Trophoblast cell (in vitro differentiated cells and primary cell): ENCODE data around the gene APRT.
A peak's percentile ranks its signal among the peaks of the same experiment; 100 is the strongest.

Source experiments
- DNase-seq, 2 donors: peaks; one replicate each; pipeline ENCODE4 v3.0.0-alpha.2; 2016
- H2AFZ ChIP-seq: 2 replicates; pipeline ENCODE4 v1.6.1; 2013; ENCODE audit warnings: low read length, moderate library complexity, mild to moderate bottlenecking; ENCODE audit not compliant: insufficient read depth, poor library complexity
- H2AK5ac ChIP-seq: 2 replicates; pipeline ENCODE4 v1.6.1; 2013; ENCODE audit warnings: mild to moderate bottlenecking, low read length
- H2BK120ac ChIP-seq: 2 replicates; pipeline ENCODE4 v1.6.1; 2013; ENCODE audit warnings: low read length, mild to moderate bottlenecking, moderate library complexity; ENCODE audit not compliant: insufficient read depth, poor library complexity
- H2BK12ac ChIP-seq: 2 replicates; pipeline ENCODE4 v1.6.1; 2013; ENCODE audit warnings: mild to moderate bottlenecking, low read length, moderate library complexity
- H2BK5ac ChIP-seq: 2 replicates; pipeline ENCODE4 v1.6.1; 2013; ENCODE audit warnings: low read length, low read depth, moderate library complexity, mild to moderate bottlenecking; ENCODE audit not compliant: poor library complexity
- H3K14ac ChIP-seq: 2 replicates; pipeline ENCODE4 v1.6.1; 2013; ENCODE audit warnings: mild to moderate bottlenecking, low read length
- H3K18ac ChIP-seq: 2 replicates; pipeline ENCODE4 v1.6.1; 2013; ENCODE audit warnings: mild to moderate bottlenecking, low read length
- H3K23ac ChIP-seq: 2 replicates; pipeline ENCODE4 v1.6.1; 2013; ENCODE audit warnings: low read length
- H3K27ac ChIP-seq: 2 replicates; pipeline ENCODE4 v1.5.1; 2013; ENCODE audit warnings: low read depth, mild to moderate bottlenecking, inconsistent platforms, low read length, moderate library complexity
- H3K27me3 ChIP-seq: 2 replicates; pipeline ENCODE4 v1.6.1; 2013; ENCODE audit warnings: inconsistent platforms, mild to moderate bottlenecking, low read length, moderate library complexity; ENCODE audit not compliant: insufficient read depth
- H3K36me3 ChIP-seq, 2 experiments: 1 replicate in 1 of 2; 2 replicates in 1 of 2; pipeline ENCODE4 v1.6.1; 2013; ENCODE audit warnings: low read length in 2 of 2, mild to moderate bottlenecking in 2 of 2, moderate library complexity in 1 of 2; ENCODE audit not compliant: insufficient read depth in 2 of 2, control insufficient read depth in 1 of 2
- H3K4ac ChIP-seq: 2 replicates; pipeline ENCODE4 v1.6.1; 2013; ENCODE audit warnings: low read depth, mild to moderate bottlenecking, low read length, moderate library complexity
- H3K4me1 ChIP-seq, 2 experiments: 1 replicate in 1 of 2; 2 replicates in 1 of 2; pipeline ENCODE4 v1.6.1; 2013; ENCODE audit warnings: low read length in 2 of 2, mild to moderate bottlenecking in 2 of 2, moderate library complexity in 1 of 2; ENCODE audit not compliant: insufficient read depth in 2 of 2, control insufficient read depth in 1 of 2
- H3K4me2 ChIP-seq: 2 replicates; pipeline ENCODE4 v1.6.1; 2013; ENCODE audit warnings: inconsistent platforms, mild to moderate bottlenecking, low read length, moderate library complexity
- H3K4me3 ChIP-seq: 2 replicates; pipeline ENCODE4 v1.5.1; 2013; ENCODE audit warnings: mild to moderate bottlenecking, low read depth, low read length, inconsistent platforms
- H3K79me1 ChIP-seq: one replicate; pipeline ENCODE4 v1.6.1; 2013; ENCODE audit warnings: low read length
- H3K79me2 ChIP-seq: 2 replicates; pipeline ENCODE4 v1.6.1; 2013; ENCODE audit warnings: low read length, mild to moderate bottlenecking; ENCODE audit not compliant: control insufficient read depth, insufficient read depth, poor library complexity
- H3K9ac ChIP-seq: 2 replicates; pipeline ENCODE4 v1.6.1; 2013; ENCODE audit warnings: mild to moderate bottlenecking, low read length
- H3K9me3 ChIP-seq: 2 replicates; pipeline ENCODE4 v1.6.1; 2013; ENCODE audit warnings: low read depth, mild to moderate bottlenecking, control low read depth, inconsistent platforms, low read length; ENCODE audit not compliant: insufficient read depth
- H4K12ac ChIP-seq: 2 replicates; pipeline ENCODE4 v1.6.1; 2013; ENCODE audit warnings: low read depth, mild to moderate bottlenecking, low read length, moderate library complexity
- H4K8ac ChIP-seq: 2 replicates; pipeline ENCODE4 v1.6.1; 2013; ENCODE audit warnings: low read depth, mild to moderate bottlenecking, low read length, moderate library complexity
- H4K91ac ChIP-seq: one replicate; pipeline ENCODE4 v1.6.1; 2013; ENCODE audit warnings: low read depth, mild to moderate bottlenecking, low read length, moderate library complexity
- WGBS: extraction: QIAGEN DNeasy Blood & Tissue Kit; methylation state at CpG from one replicate; pipeline ENCODE4 v1.1.7; 2013; ENCODE audit warnings: missing lambda C conversion rate; ENCODE audit not compliant: insufficient read length, insufficient coverage; ENCODE audit errors: extremely low coverage; 5-methylcytosine and 5-hydroxymethylcytosine counted together

APRT gene

GRCh38 chr16:88814144-88814502 lies 2.4 kb upstream of the APRT start:
- Histone ChIP-seq H2BK120ac (no peak overlapping the region), H3K27ac (no peak overlapping the region), H3K27me3 (no peaks in the 10 kb centered on the region), H2AFZ (no peak overlapping the region), H3K14ac (no peak overlapping the region), H4K8ac (no peak overlapping the region), H3K79me1 (peaks cover 14% of the 10 kb centered on the region), H3K4me3 (no peak overlapping the region), H4K12ac (no peak overlapping the region), H2AK5ac (no peak overlapping the region), H3K9me3 (peaks cover 2% of the 10 kb centered on the region), H3K79me2 (peaks cover 9% of the 10 kb centered on the region), H3K36me3 (peaks cover 8 to 11% of the 10 kb centered on the region in 2 experiments), H3K4me2 (no peak overlapping the region), H4K91ac (no peak overlapping the region), H3K23ac (no peak overlapping the region), H3K4ac (no peak overlapping the region), H3K9ac (no peak overlapping the region), H2BK5ac (no peak overlapping the region), H2BK12ac (no peak overlapping the region), H3K18ac (no peak overlapping the region), H3K4me1 (peaks cover 9 to 22% of the 10 kb centered on the region in 2 experiments)
- WGBS, result no CpG with 5 or more reads among the region's 13 CpGs
- no peak for DNase-seq

GRCh38 chr16:88813269-88814143 lies 1.8 kb upstream of the APRT start:
- Histone ChIP-seq H3K9me3 (peaks cover 2% of the 10 kb centered on the region), H3K4me1 (peaks cover 9 to 22% of the 10 kb centered on the region in 2 experiments), H2BK12ac (no peak overlapping the region), H3K79me2 (peaks cover 9% of the 10 kb centered on the region), H4K91ac (no peak overlapping the region), H4K8ac (no peak overlapping the region), H2BK120ac (no peak overlapping the region), H3K9ac (no peak overlapping the region), H3K27me3 (no peaks in the 10 kb centered on the region), H3K36me3 (peaks cover 13 to 15% of the 10 kb centered on the region in 2 experiments), H3K27ac (no peak overlapping the region), H3K4me2 (no peak overlapping the region), H2AK5ac (no peak overlapping the region), H3K18ac (no peak overlapping the region), H3K23ac (no peak overlapping the region), H3K4ac (no peak overlapping the region), H3K79me1 (peaks cover 14% of the 10 kb centered on the region), H2BK5ac (no peak overlapping the region), H3K14ac (no peak overlapping the region), H4K12ac (no peak overlapping the region), H3K4me3 (no peak overlapping the region), H2AFZ (no peak overlapping the region)
- DNase-seq, result no peak
- no CpG with 5 or more reads among the region's 26 CpGs for WGBS

GRCh38 chr16:88812513-88813268 lies 963 bp upstream of the APRT start:
- peaks cover 14% of the 10 kb centered on the region for H3K79me1 ChIP-seq
- H3K27ac ChIP-seq, result peak overlapping the region; percentile 94
- H3K9me3 ChIP-seq, result peaks cover 2% of the 10 kb centered on the region
- peak overlapping the region; percentile 92 for H3K14ac ChIP-seq
- H3K27me3 ChIP-seq, result no peaks in the 10 kb centered on the region
- H3K4me1 ChIP-seq, result peaks cover 9 to 22% of the 10 kb centered on the region in 2 experiments
- peak; percentile 52 to 84 for DNase-seq
- no peak overlapping the region for H3K4ac ChIP-seq
- peak overlapping the region; percentile 68 for H4K12ac ChIP-seq
- H3K23ac ChIP-seq, result no peak overlapping the region
- H3K4me2 ChIP-seq, result peak overlapping the region; percentile 98
- H3K79me2 ChIP-seq, result peaks cover 9% of the 10 kb centered on the region
- H2BK120ac ChIP-seq, result peak overlapping the region; percentile 82
- no peak overlapping the region for H2BK12ac ChIP-seq
- peaks cover 21 to 23% of the 10 kb centered on the region in 2 experiments for H3K36me3 ChIP-seq
- no peak overlapping the region for H3K9ac ChIP-seq
- H2AFZ ChIP-seq, result peak overlapping the region; percentile 86
- peak overlapping the region; percentile 58 for H3K18ac ChIP-seq
- H2AK5ac ChIP-seq, result no peak overlapping the region
- peak overlapping the region; percentile 77 for H3K4me3 ChIP-seq
- H2BK5ac ChIP-seq, result no peak overlapping the region
- peak overlapping the region; percentile 98 for H4K8ac ChIP-seq
- no CpG with 5 or more reads among the region's 37 CpGs for WGBS
- peak overlapping the region; percentile 95 for H4K91ac ChIP-seq

- H3K79me2 ChIP-seq, result peaks cover 9% of the 10 kb centered on the region
- peak overlapping the region; percentile 40 for H2BK120ac ChIP-seq
- H3K27ac ChIP-seq, result peak overlapping the region; percentile 39
- peak overlapping the region; percentile 2 for H3K23ac ChIP-seq
- peaks cover 14% of the 10 kb centered on the region for H3K79me1 ChIP-seq
- H3K27me3 ChIP-seq, result no peaks in the 10 kb centered on the region
- peak overlapping the region; percentile 73 for H3K4me3 ChIP-seq
- peak; percentile 17 to 50 for DNase-seq
- peaks cover 2% of the 10 kb centered on the region for H3K9me3 ChIP-seq
- peak overlapping the region; percentile 30 for H3K9ac ChIP-seq
- peaks cover 36 to 39% of the 10 kb centered on the region in 2 experiments for H3K36me3 ChIP-seq
- H2AK5ac ChIP-seq, result peak overlapping the region; percentile 33
- H3K14ac ChIP-seq, result peak overlapping the region; percentile 67
- no CpG with 5 or more reads among the region's 65 CpGs for WGBS
- H4K8ac ChIP-seq, result peak overlapping the region; percentile 83
- peak overlapping the region; percentile 58 for H2BK5ac ChIP-seq
- peak overlapping the region; percentile 28 for H3K4ac ChIP-seq
- peak overlapping the region; percentile 98 for H3K4me2 ChIP-seq
- no peak overlapping the region for H2BK12ac ChIP-seq
- peak overlapping the region; percentile 47 for H4K91ac ChIP-seq
- peak overlapping the region; percentile 61 for H2AFZ ChIP-seq
- peak overlapping the region; percentile 23 for H4K12ac ChIP-seq
- H3K4me1 ChIP-seq, result peaks cover 9 to 22% of the 10 kb centered on the region in 2 experiments
- peak overlapping the region; percentile 68 for H3K18ac ChIP-seq
These were observed 588 bp downstream of the APRT start for GRCh38 chr16:88810912-88811768.
